Sigmoid colon (tissue), 4 donors: ENCODE results near the gene UGT1A1.

Source experiments
- EP300 ChIP-seq, 4 donors: sonication (generic); formaldehyde crosslinking; IDR thresholded peaks; one replicate each; pipeline ENCODE4 v1.6.1; 2017; ENCODE audit warnings: antibody characterized with exemption in 4 of 4
- POLR2A ChIP-seq, 2 donors: fragments of 450-650 bp; IDR thresholded peaks; one replicate each; pipeline ENCODE4 v1.6.1; 2016; ENCODE audit warnings: antibody characterized with exemption in 2 of 2, mild to moderate bottlenecking in 2 of 2, moderate library complexity in 2 of 2
- POLR2AphosphoS5 ChIP-seq, 4 donors: sonication (generic); formaldehyde crosslinking; IDR thresholded peaks; one replicate each; pipeline ENCODE4 v1.6.1; 2017; ENCODE audit warnings: antibody characterized with exemption in 4 of 4
- TF ChIP-seq, protein P1 (sequence below), 4 experiments: fragments of 450-650 bp in 3 of 4; fragments of 200-600 bp in 1 of 4; IDR thresholded peaks; one replicate each; pipeline ENCODE4 v1.5.1; 2016 to 2019; ENCODE audit warnings: antibody characterized with exemption in 4 of 4, mild to moderate bottlenecking in 3 of 4, moderate library complexity in 2 of 4

DNA sequence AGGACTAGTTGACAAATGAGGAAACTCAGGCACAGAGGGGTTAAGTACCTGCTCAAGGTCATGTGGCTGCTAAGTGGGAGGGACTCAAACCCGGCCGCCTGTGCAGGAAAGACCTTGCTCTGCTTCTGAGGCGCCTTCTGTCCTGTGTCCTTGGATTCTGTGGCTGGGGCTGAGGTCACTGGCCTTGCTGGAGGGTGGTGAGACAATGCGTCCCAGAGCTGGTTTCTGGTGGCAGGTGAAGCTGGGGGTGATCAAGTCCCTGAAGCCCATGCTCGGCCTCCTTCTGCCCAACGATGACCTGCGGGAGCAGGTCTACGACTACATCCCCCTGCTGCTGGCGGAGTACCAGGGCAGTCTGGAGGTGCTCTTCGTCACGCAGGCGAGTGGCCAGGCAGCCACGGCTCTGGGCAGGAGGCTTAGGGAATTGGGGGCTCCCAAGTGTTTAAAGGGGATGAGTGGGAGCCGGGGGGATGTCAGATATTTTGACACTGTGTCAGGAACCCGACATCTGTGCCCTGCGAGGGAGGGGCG, 34.1 kb downstream of the UGT1A1 start:
- TF ChIP-seq POLR2AphosphoS5 (IDR thresholded peaks at IDR 0.05) (no peak), EP300 (IDR thresholded peaks at IDR 0.05) (no peak), POLR2A (IDR thresholded peaks at IDR 0.05) (no peak)
- TF ChIP-seq, protein P1, sequence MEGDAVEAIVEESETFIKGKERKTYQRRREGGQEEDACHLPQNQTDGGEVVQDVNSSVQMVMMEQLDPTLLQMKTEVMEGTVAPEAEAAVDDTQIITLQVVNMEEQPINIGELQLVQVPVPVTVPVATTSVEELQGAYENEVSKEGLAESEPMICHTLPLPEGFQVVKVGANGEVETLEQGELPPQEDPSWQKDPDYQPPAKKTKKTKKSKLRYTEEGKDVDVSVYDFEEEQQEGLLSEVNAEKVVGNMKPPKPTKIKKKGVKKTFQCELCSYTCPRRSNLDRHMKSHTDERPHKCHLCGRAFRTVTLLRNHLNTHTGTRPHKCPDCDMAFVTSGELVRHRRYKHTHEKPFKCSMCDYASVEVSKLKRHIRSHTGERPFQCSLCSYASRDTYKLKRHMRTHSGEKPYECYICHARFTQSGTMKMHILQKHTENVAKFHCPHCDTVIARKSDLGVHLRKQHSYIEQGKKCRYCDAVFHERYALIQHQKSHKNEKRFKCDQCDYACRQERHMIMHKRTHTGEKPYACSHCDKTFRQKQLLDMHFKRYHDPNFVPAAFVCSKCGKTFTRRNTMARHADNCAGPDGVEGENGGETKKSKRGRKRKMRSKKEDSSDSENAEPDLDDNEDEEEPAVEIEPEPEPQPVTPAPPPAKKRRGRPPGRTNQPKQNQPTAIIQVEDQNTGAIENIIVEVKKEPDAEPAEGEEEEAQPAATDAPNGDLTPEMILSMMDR (IDR thresholded peaks at IDR 0.05): no peak
